ENCODE results near the gene SEC22B.
"Not testable (repeated sequence)": the region's sequence is repeated elsewhere in the genome, so short reads cannot be mapped to it uniquely, and the experiment has no call there.

- TF ChIP-seq TP53 (CRISPR knock-in tag; IDR thresholded peaks at IDR 0.05); CTCF (IDR thresholded peaks at IDR 0.05); ATOH8 (CRISPR knock-in tag; IDR thresholded peaks at IDR 0.05; ENCODE audit: low read depth); ELK1 (IDR thresholded peaks at IDR 0.05; ENCODE audit: low read depth, low read length); PBX3 (IDR thresholded peaks at IDR 0.05); POLR2A (IDR thresholded peaks at IDR 0.05; ENCODE audit: low read length); PHF8 (IDR thresholded peaks at IDR 0.05; ENCODE audit: borderline replicate concordance, low read depth); SREBF2 (IDR thresholded peaks at IDR 0.05); MAX (IDR thresholded peaks at IDR 0.05); RAD21 (conservative IDR thresholded peaks at IDR 0.05 in 1 of 2, IDR thresholded peaks at IDR 0.05 in 1 of 2); BHLHE40 (IDR thresholded peaks at IDR 0.05; ENCODE audit: low read depth, low read length); EP300 (IDR thresholded peaks at IDR 0.05); HOXB5 (CRISPR knock-in tag; IDR thresholded peaks at IDR 0.05): not testable (repeated sequence)
Measured at GRCh38 chr1:120144169-120144568, 32.2 kb downstream of the SEC22B start.

Data from A549 (cell line).